ENCODE measurements around the gene MST1. TPM values are rescaled to one million over a fixed set of nuclear protein-coding genes. Genes with fewer than 3 reads are reported as not detected.

MST1 gene
- total RNA-seq, 1 experiment from 2014 or later = 19.8 TPM

GRCh38 chr3:49657208-49657915 is 31.9 kb downstream of the MST1 start:
- Histone ChIP-seq H3K4me1 (ENCODE audit: low read length) (no peaks in the 10 kb centered on the region), H3K79me2 (ENCODE audit: low read length) (no peaks in the 10 kb centered on the region), H3K4me3 (ENCODE audit: low read length) (no peak overlapping the region), H3K9me2 (replicated peaks; ENCODE audit: insufficient read depth, low read length) (no peaks in the 10 kb centered on the region), H3K4me2 (ENCODE audit: low read depth, low read length, poor library complexity, severe bottlenecking) (no peak overlapping the region), H4K20me1 (ENCODE audit: insufficient read depth, low read depth, low read length) (no peaks in the 10 kb centered on the region), H3K9ac (ENCODE audit: low read length) (no peak overlapping the region), H3K9me3 (ENCODE audit: low read length) (no peaks in the 10 kb centered on the region), H3K27ac (ENCODE audit: low read length) (no peak overlapping the region), H3K36me3 (ENCODE audit: insufficient read depth, low read length) (no peaks in the 10 kb centered on the region), H3K27me3 (ENCODE audit: low read length) (no peaks in the 10 kb centered on the region), H2AFZ (ENCODE audit: low read length) (no peak overlapping the region)
- DNase-seq = no peak

DNA sequence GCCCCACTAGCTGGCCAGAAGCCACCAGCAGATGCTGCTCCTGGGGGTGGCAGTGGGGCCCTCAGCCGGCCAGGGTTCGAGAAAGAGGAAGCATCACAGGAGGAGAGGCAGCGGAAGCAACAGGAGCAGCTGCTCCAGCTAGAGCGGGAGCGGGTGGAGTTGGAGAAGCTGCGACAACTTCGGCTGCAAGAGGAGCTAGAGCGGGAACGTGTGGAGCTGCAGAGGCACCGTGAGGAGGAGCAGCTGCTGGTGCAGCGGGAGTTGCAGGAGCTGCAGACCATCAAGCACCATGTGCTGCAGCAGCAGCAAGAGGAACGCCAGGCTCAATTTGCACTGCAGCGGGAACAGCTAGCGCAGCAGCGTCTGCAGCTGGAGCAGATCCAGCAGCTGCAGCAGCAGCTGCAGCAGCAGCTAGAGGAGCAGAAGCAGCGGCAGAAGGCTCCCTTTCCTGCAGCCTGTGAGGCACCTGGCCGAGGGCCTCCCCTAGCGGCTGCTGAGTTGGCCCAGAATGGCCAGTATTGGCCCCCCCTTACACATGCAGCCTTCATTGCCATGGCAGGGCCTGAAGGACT is 32.6 kb downstream of the MST1 start:
- no peak for DNase-seq
- no peaks in the 10 kb centered on the region for H3K79me2 ChIP-seq (ENCODE audit: low read length)
- no peaks in the 10 kb centered on the region for H3K27me3 ChIP-seq (ENCODE audit: low read length)
- H3K36me3 ChIP-seq (ENCODE audit: insufficient read depth, low read length) = no peaks in the 10 kb centered on the region
- H3K9me3 ChIP-seq (ENCODE audit: low read length) = no peaks in the 10 kb centered on the region
- H2AFZ ChIP-seq (ENCODE audit: low read length) = no peak overlapping the region
- H3K4me2 ChIP-seq (ENCODE audit: low read depth, low read length, poor library complexity, severe bottlenecking) = no peak overlapping the region
- H3K4me1 ChIP-seq (ENCODE audit: low read length) = no peaks in the 10 kb centered on the region
- no peak overlapping the region for H3K27ac ChIP-seq (ENCODE audit: low read length)
- H3K9ac ChIP-seq (ENCODE audit: low read length) = no peak overlapping the region
- H4K20me1 ChIP-seq (ENCODE audit: insufficient read depth, low read depth, low read length) = no peaks in the 10 kb centered on the region
- no peaks in the 10 kb centered on the region for H3K9me2 ChIP-seq (replicated peaks; ENCODE audit: insufficient read depth, low read length)
- no peak overlapping the region for H3K4me3 ChIP-seq (ENCODE audit: low read length)

GRCh38 chr3:49655731-49656285 is 33.5 kb downstream of the MST1 start:
- H3K27ac ChIP-seq (ENCODE audit: low read length) = no peak overlapping the region
- no peak overlapping the region for H2AFZ ChIP-seq (ENCODE audit: low read length)
- H4K20me1 ChIP-seq (ENCODE audit: insufficient read depth, low read depth, low read length) = no peaks in the 10 kb centered on the region
- no peaks in the 10 kb centered on the region for H3K27me3 ChIP-seq (ENCODE audit: low read length)
- H3K79me2 ChIP-seq (ENCODE audit: low read length) = no peaks in the 10 kb centered on the region
- no peaks in the 10 kb centered on the region for H3K4me1 ChIP-seq (ENCODE audit: low read length)
- no peak overlapping the region for H3K9ac ChIP-seq (ENCODE audit: low read length)
- H3K36me3 ChIP-seq (ENCODE audit: insufficient read depth, low read length) = no peaks in the 10 kb centered on the region
- no peak overlapping the region for H3K4me2 ChIP-seq (ENCODE audit: low read depth, low read length, poor library complexity, severe bottlenecking)
- H3K9me3 ChIP-seq (ENCODE audit: low read length) = no peaks in the 10 kb centered on the region
- H3K9me2 ChIP-seq (replicated peaks; ENCODE audit: insufficient read depth, low read length) = no peaks in the 10 kb centered on the region
- H3K4me3 ChIP-seq (ENCODE audit: low read length) = no peak overlapping the region
- DNase-seq = no peak

DNA sequence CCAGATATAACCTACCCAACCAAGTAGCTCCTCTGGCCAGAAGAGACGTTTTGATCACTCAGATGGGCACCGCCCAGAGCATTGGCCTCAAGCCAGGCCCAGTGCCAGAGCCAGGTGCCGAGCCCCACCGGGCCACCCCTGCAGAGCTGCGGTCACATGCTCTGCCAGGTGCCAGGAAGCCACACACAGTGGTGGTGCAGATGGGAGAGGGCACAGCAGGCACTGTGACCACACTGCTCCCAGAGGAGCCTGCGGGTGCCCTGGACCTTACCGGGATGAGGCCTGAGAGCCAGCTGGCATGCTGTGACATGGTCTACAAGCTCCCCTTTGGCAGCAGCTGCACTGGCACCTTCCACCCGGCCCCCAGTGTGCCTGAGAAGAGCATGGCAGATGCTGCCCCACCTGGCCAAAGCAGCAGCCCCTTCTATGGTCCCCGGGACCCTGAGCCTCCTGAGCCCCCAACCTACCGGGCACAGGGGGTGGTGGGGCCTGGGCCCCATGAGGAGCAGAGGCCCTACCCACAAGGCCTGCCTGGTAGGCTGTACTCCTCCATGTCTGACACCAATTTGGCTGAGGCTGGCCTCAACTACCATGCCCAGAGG is 34.2 kb downstream of the MST1 start:
- Histone ChIP-seq H3K9ac (ENCODE audit: low read length) (no peak overlapping the region), H3K9me2 (replicated peaks; ENCODE audit: insufficient read depth, low read length) (no peaks in the 10 kb centered on the region), H3K9me3 (ENCODE audit: low read length) (no peaks in the 10 kb centered on the region), H3K27me3 (ENCODE audit: low read length) (no peaks in the 10 kb centered on the region), H3K4me1 (ENCODE audit: low read length) (no peaks in the 10 kb centered on the region), H3K79me2 (ENCODE audit: low read length) (no peaks in the 10 kb centered on the region), H4K20me1 (ENCODE audit: insufficient read depth, low read depth, low read length) (no peaks in the 10 kb centered on the region), H3K4me3 (ENCODE audit: low read length) (no peak overlapping the region), H3K36me3 (ENCODE audit: insufficient read depth, low read length) (no peaks in the 10 kb centered on the region), H3K4me2 (ENCODE audit: low read depth, low read length, poor library complexity, severe bottlenecking) (no peak overlapping the region), H3K27ac (ENCODE audit: low read length) (no peak overlapping the region), H2AFZ (ENCODE audit: low read length) (no peak overlapping the region)
- no peak for DNase-seq

- H3K36me3 ChIP-seq (ENCODE audit: insufficient read depth, low read length) = no peaks in the 10 kb centered on the region
- no peaks in the 10 kb centered on the region for H3K79me2 ChIP-seq (ENCODE audit: low read length)
- H3K4me1 ChIP-seq (ENCODE audit: low read length) = no peaks in the 10 kb centered on the region
- H3K9me3 ChIP-seq (ENCODE audit: low read length) = no peaks in the 10 kb centered on the region
- no peak overlapping the region for H3K4me3 ChIP-seq (ENCODE audit: low read length)
- no peak overlapping the region for H3K9ac ChIP-seq (ENCODE audit: low read length)
- no peaks in the 10 kb centered on the region for H4K20me1 ChIP-seq (ENCODE audit: insufficient read depth, low read depth, low read length)
- DNase-seq = no peak
- H3K9me2 ChIP-seq (replicated peaks; ENCODE audit: insufficient read depth, low read length) = no peaks in the 10 kb centered on the region
- H2AFZ ChIP-seq (ENCODE audit: low read length) = no peak overlapping the region
- H3K27me3 ChIP-seq (ENCODE audit: low read length) = no peaks in the 10 kb centered on the region
- H3K4me2 ChIP-seq (ENCODE audit: low read depth, low read length, poor library complexity, severe bottlenecking) = no peak overlapping the region
- H3K27ac ChIP-seq (ENCODE audit: low read length) = no peak overlapping the region
Observed at GRCh38 chr3:49654176-49654825, 35.0 kb downstream of the MST1 start.

GRCh38 chr3:49653621-49654020 is 35.7 kb downstream of the MST1 start:
- H3K79me2 ChIP-seq (ENCODE audit: low read length) = no peaks in the 10 kb centered on the region
- no peaks in the 10 kb centered on the region for H3K27me3 ChIP-seq (ENCODE audit: low read length)
- no peak for DNase-seq
- no peak overlapping the region for H3K4me3 ChIP-seq (ENCODE audit: low read length)
- H3K4me1 ChIP-seq (ENCODE audit: low read length) = no peaks in the 10 kb centered on the region
- no peaks in the 10 kb centered on the region for H3K36me3 ChIP-seq (ENCODE audit: insufficient read depth, low read length)
- no peaks in the 10 kb centered on the region for H3K9me3 ChIP-seq (ENCODE audit: low read length)
- H3K27ac ChIP-seq (ENCODE audit: low read length) = no peak overlapping the region
- H4K20me1 ChIP-seq (ENCODE audit: insufficient read depth, low read depth, low read length) = no peaks in the 10 kb centered on the region
- no peak overlapping the region for H3K9ac ChIP-seq (ENCODE audit: low read length)
- H3K9me2 ChIP-seq (replicated peaks; ENCODE audit: insufficient read depth, low read length) = no peaks in the 10 kb centered on the region
- H2AFZ ChIP-seq (ENCODE audit: low read length) = no peak overlapping the region
- no peak overlapping the region for H3K4me2 ChIP-seq (ENCODE audit: low read depth, low read length, poor library complexity, severe bottlenecking)

- H3K9me3 ChIP-seq (ENCODE audit: low read length) = no peaks in the 10 kb centered on the region
- no peak overlapping the region for H3K4me3 ChIP-seq (ENCODE audit: low read length)
- H3K27ac ChIP-seq (ENCODE audit: low read length) = no peak overlapping the region
- DNase-seq = no peak
- no peaks in the 10 kb centered on the region for H4K20me1 ChIP-seq (ENCODE audit: insufficient read depth, low read depth, low read length)
- no peaks in the 10 kb centered on the region for H3K27me3 ChIP-seq (ENCODE audit: low read length)
- H3K4me1 ChIP-seq (ENCODE audit: low read length) = no peaks in the 10 kb centered on the region
- no peak overlapping the region for H2AFZ ChIP-seq (ENCODE audit: low read length)
- H3K4me2 ChIP-seq (ENCODE audit: low read depth, low read length, poor library complexity, severe bottlenecking) = no peak overlapping the region
- H3K9me2 ChIP-seq (replicated peaks; ENCODE audit: insufficient read depth, low read length) = no peaks in the 10 kb centered on the region
- H3K9ac ChIP-seq (ENCODE audit: low read length) = no peak overlapping the region
- H3K79me2 ChIP-seq (ENCODE audit: low read length) = no peaks in the 10 kb centered on the region
- no peaks in the 10 kb centered on the region for H3K36me3 ChIP-seq (ENCODE audit: insufficient read depth, low read length)
Observed at GRCh38 chr3:49652903-49653415, 36.3 kb downstream of the MST1 start.
